ENCODE results near the gene FCRL6.

Gene FCRL6

GRCh38 chr1:159798893-159799292 is 3.3 kb upstream of the FCRL6 start:
- peak in 1 of 2 donors; percentile 11 for DNase-seq (ENCODE audit: extremely low read depth in 1 of 2, low read depth in 1 of 2)

- no peak for DNase-seq (ENCODE audit: extremely low read depth in 1 of 2, low read depth in 1 of 2)
Observed at GRCh38 chr1:159799446-159799985, 2.6 kb upstream of the FCRL6 start.

DNA sequence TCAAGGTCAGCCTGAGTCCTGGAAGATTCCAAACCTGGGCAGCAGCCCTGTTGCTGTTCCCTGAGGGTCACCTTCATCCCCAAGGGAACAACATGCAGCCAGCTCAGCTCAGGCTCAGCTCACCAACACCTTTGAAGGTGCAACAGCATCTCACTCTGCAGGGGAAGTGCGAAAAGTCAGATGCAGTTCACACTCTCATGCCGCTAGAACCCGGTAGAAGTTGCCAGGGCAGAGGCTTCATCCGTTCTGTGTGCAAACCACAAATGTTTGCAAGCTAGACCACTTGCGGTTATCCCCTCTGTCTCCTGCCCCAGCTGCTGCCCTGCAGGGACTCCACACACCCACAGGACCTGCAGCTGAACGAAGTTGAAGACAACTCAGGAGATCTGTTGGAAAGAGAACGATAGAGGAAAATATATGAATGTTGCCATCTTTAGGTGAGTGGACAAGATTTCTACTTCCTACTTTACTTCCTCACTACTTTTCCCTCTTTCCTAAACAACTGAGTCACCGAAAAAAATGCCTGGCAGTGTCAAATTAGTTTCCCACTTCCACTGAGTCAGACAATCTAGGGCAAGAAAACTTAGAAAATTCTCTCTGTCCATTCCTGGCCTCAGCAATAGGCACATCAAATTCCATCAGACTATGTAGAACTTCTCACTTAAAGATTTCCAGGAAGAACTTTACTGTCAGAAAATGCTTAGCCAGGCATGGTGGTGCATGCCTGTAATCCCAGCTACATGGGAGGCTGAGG is 1.8 kb upstream of the FCRL6 start:
- DNase-seq (ENCODE audit: extremely low read depth in 1 of 2, low read depth in 1 of 2), result peak; percentile 3 to 10

GRCh38 chr1:159803956-159804689 is 2.0 kb downstream of the FCRL6 start:
- DNase-seq (ENCODE audit: extremely low read depth in 1 of 2, low read depth in 1 of 2), result no peak

GRCh38 chr1:159804924-159805323 is 2.8 kb downstream of the FCRL6 start:
- DNase-seq (ENCODE audit: extremely low read depth in 1 of 2, low read depth in 1 of 2), result no peak

DNA sequence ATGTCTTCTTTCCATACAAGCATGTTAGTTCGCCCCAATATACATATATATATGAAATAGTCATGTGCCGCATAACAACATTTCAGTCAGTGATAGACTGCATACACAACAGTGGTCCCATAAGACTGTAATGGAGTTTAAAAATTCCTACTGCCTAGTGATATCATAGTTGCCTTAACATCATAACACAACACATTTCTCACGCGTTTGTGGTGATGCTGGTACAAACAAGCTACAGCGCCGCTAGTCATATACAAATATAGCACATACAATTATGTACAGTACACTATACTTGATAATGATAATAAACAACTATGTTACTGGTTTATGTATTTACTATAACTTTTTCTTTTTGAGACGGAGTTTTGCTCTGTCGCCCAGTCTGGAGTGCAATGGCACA is 13.8 kb downstream of the FCRL6 start:
- no peak for DNase-seq (ENCODE audit: extremely low read depth in 1 of 2, low read depth in 1 of 2)

DNA sequence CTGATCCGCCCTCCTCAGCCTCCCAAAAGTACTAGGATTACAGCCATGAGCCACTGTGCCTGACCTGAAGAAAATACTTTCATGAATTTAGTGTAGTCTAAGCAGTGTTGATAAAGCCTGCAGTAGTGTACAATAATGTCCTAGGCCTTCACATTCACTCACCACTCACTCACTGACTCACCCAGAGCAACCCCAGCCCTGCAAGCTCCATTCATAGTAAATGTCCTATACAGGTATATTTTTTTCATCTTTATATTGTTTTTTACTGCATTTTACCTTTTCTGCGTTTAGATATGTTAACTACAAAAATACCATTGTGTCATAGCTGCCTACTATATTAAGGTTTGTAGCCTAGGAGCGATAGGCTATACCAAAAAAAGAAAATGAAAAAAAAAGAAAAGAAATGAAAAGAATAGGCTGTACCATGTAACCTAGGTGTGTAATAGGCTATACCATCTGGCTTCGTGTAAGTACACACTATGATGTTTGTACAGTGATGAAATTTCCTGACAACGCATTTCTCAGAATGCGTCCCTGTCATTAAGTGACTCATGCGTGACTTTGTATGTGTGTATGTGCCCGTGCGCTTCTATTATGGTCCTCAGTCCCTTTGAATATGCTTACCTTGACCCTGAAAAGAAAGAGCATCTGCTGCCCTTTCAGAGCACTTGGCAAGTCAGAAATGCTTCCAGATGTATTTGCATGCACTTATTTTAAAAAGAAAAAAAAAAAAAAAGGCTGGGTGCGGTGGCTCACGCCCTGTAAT is 15.3 kb downstream of the FCRL6 start:
- no peak for DNase-seq (ENCODE audit: extremely low read depth in 1 of 2, low read depth in 1 of 2)

- DNase-seq (ENCODE audit: extremely low read depth in 1 of 2, low read depth in 1 of 2), result no peak
Observed at GRCh38 chr1:159821171-159821867, 19.2 kb downstream of the FCRL6 start.

GRCh38 chr1:159823406-159823805 is 21.2 kb downstream of the FCRL6 start:
- DNase-seq (ENCODE audit: extremely low read depth in 1 of 2, low read depth in 1 of 2), result no peak

DNA sequence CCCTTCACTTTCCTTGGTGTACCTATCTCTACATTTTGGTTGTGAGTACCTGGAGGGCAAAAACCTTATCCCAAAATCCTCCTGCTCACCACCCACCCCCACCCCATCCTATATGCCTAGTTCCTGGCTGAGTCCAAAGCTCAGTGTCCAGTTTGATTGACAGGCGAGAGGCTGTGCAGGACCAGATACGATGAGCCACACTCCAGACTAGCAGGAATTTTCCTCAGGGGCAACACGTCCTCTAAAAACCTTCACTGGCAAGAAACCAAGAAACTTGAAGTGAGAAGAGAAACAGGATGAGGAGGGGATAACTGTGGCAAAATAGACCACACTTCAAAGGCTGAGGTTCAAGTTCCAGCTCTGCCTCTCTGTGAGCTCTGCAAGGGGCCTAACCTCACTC is 23.4 kb downstream of the FCRL6 start:
- no peak for DNase-seq (ENCODE audit: extremely low read depth in 1 of 2, low read depth in 1 of 2)

DNA sequence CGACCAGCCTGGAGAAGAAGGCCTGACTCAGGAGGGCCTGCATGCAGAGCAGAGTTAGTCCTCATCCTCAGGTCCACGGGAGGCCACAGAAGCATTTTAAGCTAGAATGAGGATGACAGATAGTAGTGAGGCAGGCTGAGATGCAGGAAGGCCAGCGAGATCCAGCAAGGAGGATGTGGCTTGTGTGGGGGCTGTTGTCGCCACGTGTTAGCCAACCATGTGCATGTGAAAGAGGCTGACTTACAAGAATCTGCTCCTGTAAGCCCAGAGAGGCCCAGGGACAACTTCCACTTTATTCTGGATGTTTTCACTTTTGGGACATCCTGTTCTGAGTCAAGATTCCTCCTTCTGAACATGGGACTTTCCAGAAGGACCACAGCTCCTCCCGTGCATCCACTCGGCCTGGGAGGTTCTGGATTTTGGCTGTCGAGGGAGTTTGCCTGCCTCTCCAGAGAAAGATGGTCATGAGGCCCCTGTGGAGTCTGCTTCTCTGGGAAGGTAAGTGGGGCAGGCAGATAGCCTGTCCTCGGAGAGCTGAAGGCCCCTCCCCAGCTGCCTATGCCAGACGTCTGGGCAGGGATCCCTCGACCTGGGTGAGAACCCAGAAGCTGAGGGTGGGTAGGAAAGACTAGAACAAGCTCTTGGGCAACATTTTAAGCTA is 24.4 kb downstream of the FCRL6 start, which contains the start of gene SLAMF8:
SLAMF8 (plus strand) TSS at position 433 of the 661 bp plus-strand sequence; CDS start at position 459, 26 bp downstream.
- peak; percentile 15 to 25 for DNase-seq (ENCODE audit: extremely low read depth in 1 of 2, low read depth in 1 of 2)

- no peak for DNase-seq (ENCODE audit: extremely low read depth in 1 of 2, low read depth in 1 of 2)
Observed at GRCh38 chr1:159827102-159827490, 24.9 kb downstream of the FCRL6 start.

- DNase-seq (ENCODE audit: extremely low read depth in 1 of 2, low read depth in 1 of 2), result no peak
Observed at GRCh38 chr1:159827549-159827948, 25.4 kb downstream of the FCRL6 start.

GRCh38 chr1:159828176-159828575 is 26.0 kb downstream of the FCRL6 start:
- DNase-seq (ENCODE audit: extremely low read depth in 1 of 2, low read depth in 1 of 2), result no peak

DNA sequence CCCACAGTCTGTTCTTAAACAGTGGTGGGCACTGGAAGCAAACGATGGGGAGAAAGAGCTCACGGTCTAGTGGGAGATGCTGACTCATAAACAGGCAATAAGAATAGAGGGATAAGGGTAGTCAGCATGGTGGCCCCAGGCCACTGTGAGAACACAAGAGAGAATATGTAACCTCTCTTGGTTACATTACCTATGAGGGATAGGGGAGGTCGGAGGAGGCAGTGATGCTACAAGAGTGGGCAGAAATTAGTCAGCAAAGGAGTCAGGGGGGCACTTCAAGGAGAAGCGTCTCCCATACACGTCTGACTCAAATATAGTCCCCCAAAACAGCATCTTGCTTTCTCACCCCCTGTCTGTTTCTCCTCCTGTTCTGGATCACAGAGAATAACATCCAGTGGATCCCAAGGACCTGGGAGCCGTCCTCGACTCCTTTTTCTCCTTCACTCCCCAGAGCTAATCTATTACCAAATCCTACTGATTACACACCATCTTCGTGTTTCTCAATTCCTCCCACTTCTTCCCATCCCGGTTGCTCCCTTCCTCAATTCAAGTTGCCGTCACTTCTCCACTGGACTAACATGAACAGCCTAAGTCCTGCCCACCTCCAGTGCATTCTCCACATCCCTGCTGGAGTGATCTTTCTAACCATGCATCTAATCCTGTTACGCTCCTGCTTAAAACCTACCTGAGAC is 26.6 kb downstream of the FCRL6 start:
- no peak for DNase-seq (ENCODE audit: extremely low read depth in 1 of 2, low read depth in 1 of 2)

DNA sequence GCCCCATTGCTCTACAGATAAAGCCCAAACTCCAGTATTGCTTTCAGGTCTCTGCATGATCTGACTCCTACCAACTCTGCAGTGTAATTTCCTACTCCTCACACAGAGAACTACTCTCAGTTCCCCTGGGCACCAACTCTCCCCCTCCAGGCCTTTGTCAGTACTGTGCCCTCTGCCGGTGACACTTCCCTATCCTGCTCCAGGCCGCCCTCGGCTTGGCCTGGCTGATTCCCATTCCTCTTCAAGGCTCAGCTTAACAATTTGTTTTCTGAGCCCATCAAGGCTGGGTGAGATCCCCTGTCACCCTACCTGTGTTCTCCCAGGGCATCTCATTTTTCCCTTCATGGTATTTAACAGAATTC is 27.1 kb downstream of the FCRL6 start:
- no peak for DNase-seq (ENCODE audit: extremely low read depth in 1 of 2, low read depth in 1 of 2)

DNA sequence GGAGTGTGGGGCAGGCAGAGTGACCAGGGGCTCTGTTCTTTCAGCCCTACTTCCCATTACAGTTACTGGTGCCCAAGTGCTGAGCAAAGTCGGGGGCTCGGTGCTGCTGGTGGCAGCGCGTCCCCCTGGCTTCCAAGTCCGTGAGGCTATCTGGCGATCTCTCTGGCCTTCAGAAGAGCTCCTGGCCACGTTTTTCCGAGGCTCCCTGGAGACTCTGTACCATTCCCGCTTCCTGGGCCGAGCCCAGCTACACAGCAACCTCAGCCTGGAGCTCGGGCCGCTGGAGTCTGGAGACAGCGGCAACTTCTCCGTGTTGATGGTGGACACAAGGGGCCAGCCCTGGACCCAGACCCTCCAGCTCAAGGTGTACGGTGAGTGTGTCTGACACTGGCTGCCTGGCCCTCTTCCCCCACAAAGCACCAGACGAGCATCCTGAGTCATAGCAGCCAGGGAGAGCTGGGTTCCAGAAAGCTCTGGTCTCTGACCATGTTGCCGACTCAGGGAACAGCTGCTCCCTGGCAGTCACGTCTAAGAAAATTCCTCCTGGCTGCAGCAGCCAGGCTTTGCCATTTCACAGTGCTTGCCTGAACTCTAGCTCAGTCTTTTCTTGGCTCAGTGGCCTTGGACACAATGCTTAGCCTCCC is 27.8 kb downstream of the FCRL6 start:
- DNase-seq (ENCODE audit: extremely low read depth in 1 of 2, low read depth in 1 of 2), result no peak

DNA sequence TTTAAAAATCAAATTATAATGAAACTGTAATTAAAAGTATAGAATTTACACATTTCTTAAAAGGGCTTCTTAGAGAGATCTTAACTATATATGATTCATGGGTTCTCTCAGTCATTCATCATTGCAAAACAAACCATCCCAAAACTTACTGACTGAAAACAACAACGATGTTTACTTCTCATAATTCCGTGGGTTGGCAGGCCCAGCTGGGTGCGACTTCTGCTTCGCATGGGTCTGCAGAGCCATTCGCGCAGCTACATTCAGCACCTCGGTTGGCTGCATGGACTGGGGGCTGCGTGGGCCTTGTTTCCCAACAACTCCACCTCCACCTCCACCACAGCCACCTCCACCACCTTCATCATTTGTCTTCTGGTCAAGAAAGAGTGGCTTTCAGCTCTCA is 28.6 kb downstream of the FCRL6 start:
- no peak for DNase-seq (ENCODE audit: extremely low read depth in 1 of 2, low read depth in 1 of 2)
